Measurements from ENCODE around the gene EFL1.

The EFL1 gene

GRCh38 chr15:82146990-82147461, 115.5 kb downstream of the EFL1 start:
- no peak for TF ChIP-seq GATA2 (IDR thresholded peaks at IDR 0.05; ENCODE audit: low read depth, low read length)
- no peak for TF ChIP-seq GATA3 (IDR thresholded peaks at IDR 0.05; ENCODE audit: low read depth, low read length)

- TF ChIP-seq GATA3 (IDR thresholded peaks at IDR 0.05; ENCODE audit: low read depth, low read length) (no peak), GATA2 (IDR thresholded peaks at IDR 0.05; ENCODE audit: low read depth, low read length) (no peak)
Measured at GRCh38 chr15:82146576-82146975, 116.0 kb downstream of the EFL1 start.

GRCh38 chr15:82143390-82144385, 118.8 kb downstream of the EFL1 start:
- no peak for TF ChIP-seq GATA2 (IDR thresholded peaks at IDR 0.05; ENCODE audit: low read depth, low read length)
- no peak for TF ChIP-seq GATA3 (IDR thresholded peaks at IDR 0.05; ENCODE audit: low read depth, low read length)

DNA sequence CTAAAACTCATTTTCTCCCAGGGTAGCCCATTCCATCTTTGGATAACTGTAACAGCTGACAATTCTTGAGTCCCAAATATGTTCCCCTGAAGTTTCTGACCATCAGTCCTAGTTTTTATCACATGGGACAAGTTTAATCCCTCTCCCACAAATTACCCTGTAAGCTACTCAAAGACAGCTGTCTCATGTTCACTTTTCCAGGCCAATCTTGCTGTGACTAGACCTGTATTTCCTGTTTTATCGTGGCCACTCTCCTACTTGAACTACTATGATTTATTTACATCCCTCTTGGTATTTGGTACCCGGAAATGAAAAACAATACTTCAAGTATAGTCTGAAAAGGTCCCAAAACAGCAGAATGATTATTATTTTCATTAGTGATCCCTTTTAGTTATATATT, 121.6 kb downstream of the EFL1 start:
- TF ChIP-seq GATA2 (IDR thresholded peaks at IDR 0.05; ENCODE audit: low read depth, low read length): no peak
- TF ChIP-seq GATA3 (IDR thresholded peaks at IDR 0.05; ENCODE audit: low read depth, low read length): no peak

- no peak for TF ChIP-seq GATA2 (IDR thresholded peaks at IDR 0.05; ENCODE audit: low read depth, low read length)
- TF ChIP-seq GATA3 (IDR thresholded peaks at IDR 0.05; ENCODE audit: low read depth, low read length): no peak
Measured at GRCh38 chr15:82139823-82140268, 122.7 kb downstream of the EFL1 start.

GRCh38 chr15:82138306-82138705, 124.2 kb downstream of the EFL1 start:
- no peak for TF ChIP-seq GATA3 (IDR thresholded peaks at IDR 0.05; ENCODE audit: low read depth, low read length)
- TF ChIP-seq GATA2 (IDR thresholded peaks at IDR 0.05; ENCODE audit: low read depth, low read length): no peak

DNA sequence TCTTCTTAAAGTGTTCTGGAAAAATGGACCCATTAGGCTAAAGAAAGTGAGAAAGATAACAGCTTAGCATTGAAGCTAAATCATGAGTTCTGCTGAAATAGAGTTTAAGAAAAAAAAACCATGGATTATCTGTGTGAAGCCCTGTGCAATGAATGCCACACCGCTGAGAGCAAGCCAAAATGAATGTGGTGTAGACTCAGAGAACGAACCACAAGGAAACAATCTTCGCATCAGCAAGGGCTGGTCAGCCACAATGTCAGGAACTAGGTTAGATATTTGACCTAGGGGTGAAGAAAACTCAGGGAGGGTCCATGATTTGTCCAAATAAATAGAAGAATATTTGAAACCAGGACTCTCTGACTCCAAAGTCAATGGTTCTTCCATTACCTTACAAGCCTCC, 125.3 kb downstream of the EFL1 start:
- TF ChIP-seq GATA3 (IDR thresholded peaks at IDR 0.05; ENCODE audit: low read depth, low read length): no peak
- TF ChIP-seq GATA2 (IDR thresholded peaks at IDR 0.05; ENCODE audit: low read depth, low read length): no peak

DNA sequence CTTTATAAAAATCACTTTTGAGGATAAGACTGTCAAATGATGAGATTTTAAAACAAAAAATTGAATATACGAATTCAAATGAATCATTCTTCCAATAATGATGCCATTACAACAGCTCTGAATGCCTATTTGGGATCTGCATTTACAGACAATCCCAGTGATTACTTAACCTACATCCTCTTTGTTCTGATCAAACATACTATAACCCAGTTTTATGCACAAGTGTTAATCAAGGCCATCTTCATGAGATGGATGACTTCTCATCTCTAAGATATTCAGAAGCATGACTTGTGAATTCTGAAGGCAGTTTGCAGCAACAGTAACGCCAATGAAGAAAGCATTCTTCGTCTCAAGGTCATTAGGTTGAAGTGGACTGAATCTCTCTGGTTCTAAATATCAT, 126.4 kb downstream of the EFL1 start:
- TF ChIP-seq GATA3 (IDR thresholded peaks at IDR 0.05; ENCODE audit: low read depth, low read length): no peak
- TF ChIP-seq GATA2 (IDR thresholded peaks at IDR 0.05; ENCODE audit: low read depth, low read length): no peak

- no peak for TF ChIP-seq GATA2 (IDR thresholded peaks at IDR 0.05; ENCODE audit: low read depth, low read length)
- no peak for TF ChIP-seq GATA3 (IDR thresholded peaks at IDR 0.05; ENCODE audit: low read depth, low read length)
Measured at GRCh38 chr15:82135638-82136037, 126.9 kb downstream of the EFL1 start.

DNA sequence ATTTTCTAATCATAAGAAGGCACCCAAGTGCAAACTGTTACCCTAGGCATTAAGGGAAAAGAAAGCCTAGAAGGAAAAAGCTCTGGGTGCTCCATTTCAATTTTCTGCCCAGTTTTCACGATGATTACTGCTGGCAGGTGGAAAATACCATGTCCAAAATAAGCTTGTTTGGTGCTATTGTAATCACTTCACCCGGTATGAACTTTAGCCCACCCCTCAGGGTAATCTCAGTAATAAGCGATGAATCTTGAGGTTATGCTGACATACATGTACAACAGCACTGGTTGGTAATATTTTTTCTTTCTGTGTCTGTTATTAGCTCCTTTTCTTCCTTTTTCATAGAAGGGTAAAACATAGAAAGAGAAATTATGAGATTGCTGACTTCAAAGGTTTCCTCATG, 128.1 kb downstream of the EFL1 start:
- TF ChIP-seq GATA2 (IDR thresholded peaks at IDR 0.05; ENCODE audit: low read depth, low read length) (no peak), GATA3 (IDR thresholded peaks at IDR 0.05; ENCODE audit: low read depth, low read length) (no peak)

DNA sequence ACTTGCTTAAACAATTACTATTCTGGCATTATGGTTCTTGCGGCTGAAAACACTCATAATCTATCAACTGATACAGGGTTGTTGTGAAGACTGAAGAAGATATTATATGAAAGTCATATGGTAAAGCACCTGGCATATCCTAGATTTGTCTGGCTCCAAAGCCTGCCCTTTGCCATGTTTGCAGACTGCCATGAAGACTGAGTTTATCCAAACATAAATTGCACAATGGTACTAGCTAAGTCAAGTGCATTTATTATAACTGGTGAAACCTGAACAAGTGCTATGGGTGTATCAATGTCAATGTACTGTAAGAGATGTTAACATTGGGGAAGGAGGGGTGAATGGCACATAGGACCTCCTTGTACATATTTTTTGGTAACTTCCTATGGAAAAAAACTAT, 129.3 kb downstream of the EFL1 start:
- TF ChIP-seq GATA3 (IDR thresholded peaks at IDR 0.05; ENCODE audit: low read depth, low read length) (no peak), GATA2 (IDR thresholded peaks at IDR 0.05; ENCODE audit: low read depth, low read length) (no peak)

GRCh38 chr15:82132742-82133141, 129.8 kb downstream of the EFL1 start:
- TF ChIP-seq GATA3 (IDR thresholded peaks at IDR 0.05; ENCODE audit: low read depth, low read length): no peak
- TF ChIP-seq GATA2 (IDR thresholded peaks at IDR 0.05; ENCODE audit: low read depth, low read length): no peak

GRCh38 chr15:82132096-82132495, 130.4 kb downstream of the EFL1 start:
- TF ChIP-seq GATA2 (IDR thresholded peaks at IDR 0.05; ENCODE audit: low read depth, low read length) (no peak), GATA3 (IDR thresholded peaks at IDR 0.05; ENCODE audit: low read depth, low read length) (no peak)

GRCh38 chr15:82130248-82130647, 132.3 kb downstream of the EFL1 start:
- no peak for TF ChIP-seq GATA2 (IDR thresholded peaks at IDR 0.05; ENCODE audit: low read depth, low read length)
- no peak for TF ChIP-seq GATA3 (IDR thresholded peaks at IDR 0.05; ENCODE audit: low read depth, low read length)

- TF ChIP-seq GATA3 (IDR thresholded peaks at IDR 0.05; ENCODE audit: low read depth, low read length) (no peak), GATA2 (IDR thresholded peaks at IDR 0.05; ENCODE audit: low read depth, low read length) (0 out of 2 replicates have a peak, but pooled peaks have one; percentile 29)
Measured at GRCh38 chr15:82129761-82130160, 132.8 kb downstream of the EFL1 start.
